K562 (cell line): ENCODE measurements around the gene ZNF750. TPM values are rescaled to one million over a fixed set of nuclear protein-coding genes. Genes with fewer than 3 reads are reported as not detected.

Experiments used
- ATAC-seq: fragments of 200-7000 bp; cut with Tn5 transposase; 3 replicates; pipeline ENCODE4 v1.9.1; 2020; ENCODE audit warnings: moderate library complexity
- BruUV-seq: library from RNA; stranded (reverse); fragments of 400-500 nt; replicated peaks from 2 replicates; lab custom pipeline; 2021; lab: Mats Ljungman, UMichigan
- CTCF ChIA-PET: fragments of 300-600 bp; formaldehyde crosslinking; extraction: SDS; loops from one replicate; lab custom pipeline; 2021; ENCODE audit warnings: low intra/inter-chr PET ratio; lab: Yijun Ruan, JAX
- POLR2A ChIA-PET: fragments of 300-600, 350-650 bp; sonication (Branson Sonifier 250); formaldehyde crosslinking; extraction: SDS; loops from one replicate; lab custom pipeline; 2021; ENCODE audit warnings: antibody characterized with exemption, inconsistent platforms; lab: Yijun Ruan, JAX
- DNase-seq, 4 experiments: peaks; one replicate each; pipeline versions ENCODE4 v3.0.0 to v3.0.0-alpha.2; 2011 to 2018; ENCODE audit warnings: low spot score in 3 of 4, mixed read lengths in 3 of 4; ENCODE audit errors: extremely low read depth in 1 of 4
- FAIRE-seq: peaks from 2 replicates; lab custom pipeline; 2011; peaks lifted over from hg19 to GRCh38; lab: Jason Lieb, UNC
- H2AFZ ChIP-seq: 2 replicates; pipeline ENCODE4 v1.6.0; 2011; ENCODE audit warnings: low read depth, low read length, control low read depth, inconsistent platforms
- H3K27ac ChIP-seq: fragments of 200-600 bp; 3 replicates; pipeline ENCODE4 v1.8.0; 2011; ENCODE audit warnings: low read depth, mild to moderate bottlenecking, control low read depth, inconsistent platforms, low read length, moderate library complexity, mixed read lengths; ENCODE audit errors: extremely low read depth
- H3K27me3 ChIP-seq, 2 experiments: fragments of 300-600 bp in 1 of 2; 2 replicates in 1 of 2; 3 replicates in 1 of 2; pipeline versions ENCODE4 v1.6.0 to v1.8.0; 2011; ENCODE audit warnings: inconsistent platforms in 2 of 2, low read length in 2 of 2, mild to moderate bottlenecking in 1 of 2, mixed read lengths in 1 of 2, moderate library complexity in 1 of 2; ENCODE audit not compliant: control insufficient read depth in 2 of 2, insufficient read depth in 2 of 2
- H3K36me3 ChIP-seq: fragments of 300-600 bp; 3 replicates; pipeline ENCODE4 v1.8.0; 2011; ENCODE audit warnings: mild to moderate bottlenecking, low read length, inconsistent platforms; ENCODE audit not compliant: control insufficient read depth, insufficient read depth
- H3K4me1 ChIP-seq, 2 experiments: fragments of 200-600 bp in 1 of 2; replicated peaks in 1 of 2; 2 replicates in 1 of 2; 3 replicates in 1 of 2; pipeline versions ENCODE4 v1.5.1 to v1.8.0; 2011; ENCODE audit warnings: inconsistent platforms in 2 of 2, low read length in 2 of 2, mild to moderate bottlenecking in 1 of 2, mixed read lengths in 1 of 2, moderate library complexity in 1 of 2; ENCODE audit not compliant: control insufficient read depth in 2 of 2, insufficient read depth in 2 of 2
- H3K4me2 ChIP-seq: 2 replicates; pipeline ENCODE4 v1.6.1; 2011; ENCODE audit warnings: low read length, control low read depth, inconsistent platforms, mixed read lengths; ENCODE audit not compliant: insufficient read depth
- H3K4me3 ChIP-seq: fragments of 200-600 bp; sonication (generic), shearing (Covaris generic); 2 replicates; pipeline ENCODE4 v1.5.1; 2016; ENCODE audit warnings: control low read depth, inconsistent platforms
- H3K79me2 ChIP-seq: fragments of 200-600 bp; 3 replicates; pipeline ENCODE4 v1.8.0; 2011; ENCODE audit warnings: low read length, inconsistent platforms; ENCODE audit not compliant: control insufficient read depth, insufficient read depth
- H3K9ac ChIP-seq, 2 experiments: 2 replicates each; pipeline versions ENCODE4 v1.6.0 to v1.6.1; 2011; ENCODE audit warnings: low read depth in 2 of 2, low read length in 2 of 2, control low read depth in 1 of 2, inconsistent platforms in 1 of 2, mild to moderate bottlenecking in 1 of 2, mixed read lengths in 1 of 2; ENCODE audit not compliant: insufficient read depth in 1 of 2
- H3K9me1 ChIP-seq: one replicate; pipeline ENCODE4 v1.6.0; 2011; ENCODE audit warnings: inconsistent platforms, mild to moderate bottlenecking, low read length, moderate library complexity; ENCODE audit not compliant: control insufficient read depth, insufficient read depth
- H3K9me3 ChIP-seq: replicated peaks from 2 replicates; pipeline ENCODE4 v1.5.1; 2011; ENCODE audit warnings: low read depth, low read length, inconsistent platforms; ENCODE audit not compliant: control insufficient read depth, insufficient read depth
- H4K20me1 ChIP-seq: replicated peaks from 2 replicates; pipeline ENCODE4 v1.6.1; 2011; ENCODE audit warnings: low read length, inconsistent platforms, mixed read lengths; ENCODE audit not compliant: control insufficient read depth, insufficient read depth
- WGBS: fragments of 100-300 bp; shearing (Covaris generic); methylation state at CpG from one replicate; pipeline ENCODE4 v1.1.6; 2016; ENCODE audit warnings: low coverage, mixed read lengths; ENCODE audit not compliant: insufficient coverage; ENCODE audit errors: missing lambda C conversion rate; 5-methylcytosine and 5-hydroxymethylcytosine counted together
- in situ Hi-C: fragments of 300-500 bp; cut with MboI; formaldehyde crosslinking; loops from 4 replicates; pipeline ENCODE4 v1.15.0; 2018; ENCODE audit warnings: inconsistent platforms, mixed read lengths
- intact Hi-C: fragments of 100-400 bp; cut with micrococcal nuclease; formaldehyde crosslinking; loops from 2 replicates; pipeline ENCODE4 v1.14.2; 2022
- polyA plus RNA-seq, 8 experiments: library from polyadenylated mRNA; depleted of rRNA in 4 of 8; stranded (reverse) in 5 of 8; unstranded in 3 of 8; fragments of >200 nt; fragmentation: Nextera tagmentation in 2 of 8; fragmentation: Illumina TruSeq in 1 of 8; extraction: Ambion mirVana in 2 of 8; extraction: Trizol in 1 of 8; gene quantifications; 2 replicates each; pipeline versions ENCODE4 v1.2.1 to v1.2.3, GENCODE V29; 2011 to 2014; ENCODE audit warnings: inconsistent platforms in 1 of 8, missing spikeins in 1 of 8
- total RNA-seq, 7 experiments: library from RNA; depleted of rRNA in 6 of 7; stranded (reverse); fragments of >200 nt in 6 of 7; fragmentation: Illumina TruSeq in 2 of 7; extraction: Trizol in 2 of 7; gene quantifications; 2 replicates each; pipeline versions ENCODE4 v1.2.1 to v1.2.3, GENCODE V29; 2011 to 2021; ENCODE audit warnings: low replicate concordance in 1 of 7
- TF ChIP-seq, protein P1 (sequence below): fragments of 250-450 bp; sonication (Bioruptor Pico); IDR thresholded peaks from 2 replicates; pipeline ENCODE4 v1.8.0; 2022; ENCODE audit warnings: inconsistent platforms
- TF ChIP-seq, protein P2 (sequence below): fragments of 450-650 bp; IDR thresholded peaks from one replicate; pipeline ENCODE4 v1.6.1; 2018; ENCODE audit warnings: mild to moderate bottlenecking, moderate library complexity; ENCODE audit not compliant: partially characterized antibody

Gene ZNF750
- total and polyA plus RNA-seq, 9 of the 15 experiments (the other 6 are each of a cell fraction or from before 2014, with no cell fraction given): not detected

DNA sequence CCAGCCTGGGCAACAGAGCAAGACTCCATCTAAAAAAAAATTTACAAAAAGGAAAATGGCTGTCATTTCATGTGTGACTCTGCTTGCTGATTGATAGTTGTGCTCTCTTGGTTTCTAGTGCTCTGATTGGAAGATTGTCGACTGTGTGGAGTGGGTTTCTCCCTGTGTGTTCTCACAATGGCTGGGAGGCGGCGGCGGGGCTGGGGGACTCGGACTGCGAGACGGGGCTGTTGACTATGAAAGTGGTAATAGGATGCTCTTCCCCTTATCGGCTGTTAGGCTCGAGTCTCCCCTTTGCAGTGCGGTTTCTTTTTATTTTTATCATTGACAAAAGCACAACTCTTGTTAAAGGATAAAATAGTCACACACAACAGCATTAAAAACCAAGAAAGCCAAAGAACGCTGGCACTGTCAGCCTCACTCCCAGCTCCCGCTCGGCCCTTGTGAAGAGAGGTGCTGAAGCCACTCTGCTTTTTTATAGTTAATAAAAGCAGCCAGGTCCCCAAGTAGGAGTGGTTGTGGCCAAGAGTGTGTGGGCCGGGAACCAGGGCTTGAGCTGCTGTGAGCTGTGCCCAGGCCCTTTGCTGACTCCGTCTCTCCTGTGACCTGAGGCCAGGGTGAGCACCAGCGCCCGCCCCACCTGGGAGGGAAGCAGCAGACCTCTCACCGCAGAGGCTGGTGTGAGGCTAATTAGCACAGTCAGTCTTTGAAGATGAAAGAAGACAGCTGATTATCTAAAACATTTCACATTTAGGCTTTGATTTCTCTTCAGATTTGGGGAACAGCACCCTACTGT is 51.4 kb downstream of the ZNF750 start:
- intact Hi-C loops: no loop called here
- POLR2A ChIA-PET: no interaction called here
- BruUV-seq: no TSS peak
- H2AFZ ChIP-seq: no peak overlapping the region
- H3K9me1 ChIP-seq: no peaks in the 10 kb centered on the region
- ATAC-seq (no peak), DNase-seq (no peak), FAIRE-seq (no peak)
- H3K27ac ChIP-seq: no peak overlapping the region
- WGBS: 91% methylated on average over 17 of the region's 18 CpGs
- no peaks in the 10 kb centered on the region for H3K27me3 ChIP-seq
- H3K79me2 ChIP-seq: peaks cover 6% of the 10 kb centered on the region; the same call in 1 of the 3 replicates
- H4K20me1 ChIP-seq: no peaks in the 10 kb centered on the region
- peaks cover 31% of the 10 kb centered on the region; the same call in 2 of the 3 replicates for H3K36me3 ChIP-seq
- H3K4me3 ChIP-seq: no peak overlapping the region
- CTCF ChIA-PET: no interaction called here
- H3K4me1 ChIP-seq: peaks cover 0 to 15% of the 10 kb centered on the region in 2 experiments; a peak in 2 of 5 replicates
- H3K4me2 ChIP-seq: no peak overlapping the region
- H3K9ac ChIP-seq: 0 out of 4 replicates have a peak overlapping the region, but pooled peaks of 1 of the 2 experiments have one; percentile 10
- TF ChIP-seq, protein P1, sequence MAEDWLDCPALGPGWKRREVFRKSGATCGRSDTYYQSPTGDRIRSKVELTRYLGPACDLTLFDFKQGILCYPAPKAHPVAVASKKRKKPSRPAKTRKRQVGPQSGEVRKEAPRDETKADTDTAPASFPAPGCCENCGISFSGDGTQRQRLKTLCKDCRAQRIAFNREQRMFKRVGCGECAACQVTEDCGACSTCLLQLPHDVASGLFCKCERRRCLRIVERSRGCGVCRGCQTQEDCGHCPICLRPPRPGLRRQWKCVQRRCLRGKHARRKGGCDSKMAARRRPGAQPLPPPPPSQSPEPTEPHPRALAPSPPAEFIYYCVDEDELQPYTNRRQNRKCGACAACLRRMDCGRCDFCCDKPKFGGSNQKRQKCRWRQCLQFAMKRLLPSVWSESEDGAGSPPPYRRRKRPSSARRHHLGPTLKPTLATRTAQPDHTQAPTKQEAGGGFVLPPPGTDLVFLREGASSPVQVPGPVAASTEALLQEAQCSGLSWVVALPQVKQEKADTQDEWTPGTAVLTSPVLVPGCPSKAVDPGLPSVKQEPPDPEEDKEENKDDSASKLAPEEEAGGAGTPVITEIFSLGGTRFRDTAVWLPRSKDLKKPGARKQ (CRISPR knock-in tag): no peak
- TF ChIP-seq, protein P2, sequence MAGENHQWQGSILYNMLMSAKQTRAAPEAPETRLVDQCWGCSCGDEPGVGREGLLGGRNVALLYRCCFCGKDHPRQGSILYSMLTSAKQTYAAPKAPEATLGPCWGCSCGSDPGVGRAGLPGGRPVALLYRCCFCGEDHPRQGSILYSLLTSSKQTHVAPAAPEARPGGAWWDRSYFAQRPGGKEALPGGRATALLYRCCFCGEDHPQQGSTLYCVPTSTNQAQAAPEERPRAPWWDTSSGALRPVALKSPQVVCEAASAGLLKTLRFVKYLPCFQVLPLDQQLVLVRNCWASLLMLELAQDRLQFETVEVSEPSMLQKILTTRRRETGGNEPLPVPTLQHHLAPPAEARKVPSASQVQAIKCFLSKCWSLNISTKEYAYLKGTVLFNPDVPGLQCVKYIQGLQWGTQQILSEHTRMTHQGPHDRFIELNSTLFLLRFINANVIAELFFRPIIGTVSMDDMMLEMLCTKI: no peak
- H3K9me3 ChIP-seq: no peaks in the 10 kb centered on the region
- in situ Hi-C loops: no loop called here
